HG02981 (cell line): ENCODE measurements around the gene MYLK4.

Source experiments
- ATAC-seq: cut with Tn5 transposase; IDR thresholded peaks from one replicate; pipeline ENCODE4 v1.9.1; 2021; ENCODE audit warnings: mild to moderate bottlenecking, moderate library complexity; ENCODE audit not compliant: unreplicated experiment

Gene MYLK4

DNA sequence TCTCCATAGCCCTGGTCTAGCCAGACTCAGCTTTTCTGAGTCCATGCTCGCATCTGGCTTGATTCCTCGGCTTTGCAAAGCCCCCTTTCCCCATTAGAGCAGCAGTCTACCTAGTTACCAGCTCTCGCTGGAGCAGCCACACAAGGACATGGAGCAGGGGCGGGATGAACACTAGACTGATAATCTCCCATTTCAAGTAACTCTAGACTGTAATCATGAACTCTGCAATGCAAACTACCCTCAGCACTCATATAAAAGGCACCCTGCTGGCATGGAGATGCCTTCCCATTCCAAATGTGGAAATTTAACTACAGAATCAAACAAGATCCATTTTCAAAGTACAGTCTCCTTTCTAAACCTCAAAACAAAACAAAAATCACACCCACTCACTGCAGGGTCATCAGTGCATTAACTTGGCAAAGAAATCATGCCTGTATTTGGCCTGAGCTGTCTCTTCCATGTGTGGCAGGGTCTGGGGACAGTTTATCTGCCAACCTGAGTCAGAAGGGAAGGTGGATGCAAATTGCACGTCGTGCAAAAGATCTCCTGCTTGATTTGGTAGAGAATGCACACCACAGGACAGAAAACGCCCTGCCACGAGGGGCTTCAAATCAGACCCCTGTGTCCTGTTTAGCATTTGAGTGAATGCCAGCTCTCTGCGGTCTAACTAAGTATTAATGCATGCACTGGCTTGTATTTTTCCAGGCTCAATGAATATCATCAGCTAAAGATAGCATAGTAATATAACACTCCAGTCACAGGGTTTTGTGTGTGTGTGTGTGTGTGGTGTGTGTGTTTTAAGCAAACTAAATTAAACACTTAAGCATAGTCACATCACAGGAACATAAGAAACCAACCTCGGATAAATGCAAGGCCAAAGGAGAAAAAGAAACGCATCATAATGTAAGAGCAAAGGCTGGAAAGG, 85.3 kb downstream of the MYLK4 start:
- no peak for ATAC-seq

GRCh38 chr6:2663123-2663522, 87.6 kb downstream of the MYLK4 start:
- ATAC-seq: no peak

- ATAC-seq: no peak
Measured at GRCh38 chr6:2661651-2662050, 89.1 kb downstream of the MYLK4 start.

DNA sequence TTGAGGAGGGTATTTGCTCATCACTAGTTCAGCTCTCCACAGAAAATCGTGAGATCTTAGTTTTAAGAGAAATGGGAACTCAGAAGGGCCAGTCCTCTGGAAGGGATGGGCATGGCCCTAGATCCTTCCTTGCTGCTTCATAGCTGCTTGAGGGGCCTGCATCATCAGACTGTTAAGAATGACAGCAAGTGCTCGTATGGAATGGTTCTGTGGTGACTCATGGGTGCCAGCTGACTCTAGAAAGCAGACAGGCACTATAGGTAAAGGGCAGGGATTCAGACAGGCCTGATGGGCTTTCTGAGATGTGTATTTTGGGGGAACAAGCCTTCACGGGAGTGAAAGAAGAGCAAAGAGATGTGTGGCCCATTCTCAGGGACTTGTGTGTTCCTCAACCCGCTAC, 90.8 kb downstream of the MYLK4 start:
- no peak for ATAC-seq

GRCh38 chr6:2659381-2659780, 91.3 kb downstream of the MYLK4 start:
- ATAC-seq: no peak

DNA sequence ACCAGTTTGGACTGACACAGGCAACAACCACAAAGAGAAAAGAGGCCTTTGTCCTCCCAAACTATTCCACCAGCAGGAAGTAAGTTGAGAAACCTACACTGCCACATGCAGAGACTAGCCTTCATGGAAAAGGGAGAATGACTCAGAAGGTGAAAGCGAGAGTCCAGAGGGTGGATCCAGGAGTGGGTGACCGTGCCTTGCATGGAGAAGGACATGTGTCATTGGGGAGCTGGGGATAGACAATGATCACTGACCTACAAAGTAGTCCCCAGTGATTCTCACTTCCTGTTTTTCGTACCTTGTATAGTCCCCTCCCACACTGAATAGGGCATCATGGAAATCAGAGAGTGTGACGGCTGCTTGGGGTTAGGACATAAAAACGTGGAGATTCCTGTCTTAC, 91.9 kb downstream of the MYLK4 start:
- ATAC-seq: peak; percentile 88

DNA sequence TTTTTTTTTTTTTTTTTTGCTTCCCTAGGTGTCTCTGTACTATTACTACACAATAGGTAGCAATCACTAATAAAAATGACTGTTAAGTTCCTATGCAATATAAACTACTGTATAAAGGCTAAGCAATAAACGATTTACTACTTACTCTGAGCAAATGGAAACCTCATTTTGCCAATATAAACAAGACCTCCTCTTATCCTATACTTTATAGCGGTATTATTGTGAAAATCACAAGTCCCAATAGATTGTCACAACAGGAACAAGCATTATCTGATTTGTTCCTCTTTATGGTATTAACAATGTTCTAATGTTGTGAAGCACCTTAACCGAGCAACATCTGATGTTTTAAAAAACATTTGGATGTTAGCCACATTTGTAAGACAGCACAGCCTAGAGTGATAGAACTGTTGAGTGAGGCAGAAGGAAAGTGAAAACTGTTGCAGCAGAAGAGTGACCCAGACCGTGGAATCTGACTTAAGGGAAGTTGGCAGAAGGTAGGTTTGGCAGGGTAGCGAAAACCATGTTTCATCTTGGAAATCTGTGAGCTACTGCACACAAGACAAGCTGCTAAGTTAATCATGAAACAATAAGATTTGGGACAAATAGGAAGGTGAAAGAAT, 94.2 kb downstream of the MYLK4 start:
- ATAC-seq: no peak

GRCh38 chr6:2655844-2656433, 94.8 kb downstream of the MYLK4 start:
- ATAC-seq: no peak

GRCh38 chr6:2653369-2654032, 97.2 kb downstream of the MYLK4 start:
- no peak for ATAC-seq

GRCh38 chr6:2652611-2653010, 98.1 kb downstream of the MYLK4 start:
- ATAC-seq: no peak

GRCh38 chr6:2651961-2652360, 98.8 kb downstream of the MYLK4 start:
- no peak for ATAC-seq

GRCh38 chr6:2651536-2651935, 99.2 kb downstream of the MYLK4 start:
- no peak for ATAC-seq

DNA sequence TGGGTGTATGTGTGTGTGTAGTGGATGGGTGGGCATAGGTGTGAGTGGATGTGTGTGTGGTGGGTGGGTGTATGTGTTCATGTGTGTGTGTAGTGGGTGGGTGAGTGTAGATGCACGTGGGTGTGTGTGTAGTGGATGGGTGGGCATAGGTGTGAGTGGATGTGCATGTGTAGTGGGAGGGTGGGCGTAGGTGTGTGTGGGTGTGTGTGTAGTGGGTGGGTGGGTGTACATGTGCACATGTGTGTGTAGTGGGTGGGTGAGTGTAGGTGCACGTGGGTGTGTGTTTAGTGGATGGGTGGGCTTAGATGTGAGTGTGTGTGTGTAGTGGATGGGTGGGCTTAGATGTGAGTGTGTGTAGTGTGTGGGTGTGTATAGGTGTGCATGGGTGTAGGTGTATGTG, 104.4 kb downstream of the MYLK4 start:
- no peak for ATAC-seq

DNA sequence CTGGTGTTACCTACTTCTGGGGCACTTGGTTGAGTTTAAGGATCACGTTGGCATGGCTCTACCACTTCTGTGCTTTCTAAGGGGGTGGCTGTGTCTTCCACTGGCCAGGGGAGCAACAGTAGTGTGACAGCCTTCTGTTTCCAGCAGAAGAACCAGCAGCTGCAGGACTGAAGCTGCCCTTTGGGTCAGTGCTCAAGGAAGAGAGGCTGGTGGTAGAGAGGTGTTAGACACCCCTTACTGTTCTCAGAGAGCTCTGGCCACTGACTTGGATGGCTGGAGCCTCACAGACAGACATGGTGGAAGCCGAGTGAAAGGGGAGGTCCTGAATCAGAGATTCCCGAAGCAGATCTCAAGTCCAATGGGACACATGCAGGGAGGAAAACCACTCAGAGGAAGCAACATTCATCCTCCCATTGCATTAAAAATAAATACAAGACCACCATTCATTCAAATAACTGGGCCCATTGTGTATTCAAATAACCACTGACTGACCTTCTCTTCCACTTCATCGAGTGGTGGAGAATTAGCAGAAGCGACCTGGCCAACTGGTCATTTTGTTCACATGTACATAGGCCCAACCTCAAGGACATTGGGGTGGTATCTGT, 106.7 kb downstream of the MYLK4 start:
- ATAC-seq: no peak

- ATAC-seq: no peak
Measured at GRCh38 chr6:2643130-2643529, 107.6 kb downstream of the MYLK4 start.

GRCh38 chr6:2641044-2641725, 109.5 kb downstream of the MYLK4 start:
- no peak for ATAC-seq

- no peak for ATAC-seq
Measured at GRCh38 chr6:2640551-2640950, 110.2 kb downstream of the MYLK4 start.

- no peak for ATAC-seq
Measured at GRCh38 chr6:2639896-2640295, 110.8 kb downstream of the MYLK4 start.

- ATAC-seq: no peak
Measured at GRCh38 chr6:2639167-2639566, 111.6 kb downstream of the MYLK4 start.

GRCh38 chr6:2636672-2637071, 114.0 kb downstream of the MYLK4 start:
- no peak for ATAC-seq
